ENCODE results near the gene AMER3.

AMER3 gene

GRCh38 chr2:130808482-130809268 lies 53.3 kb downstream of the AMER3 start:
- no peak overlapping the region for H3K9ac ChIP-seq (ENCODE audit: low read length)
- no peak overlapping the region for H3K4me3 ChIP-seq (ENCODE audit: low read length)
- no peaks in the 10 kb centered on the region for H3K27me3 ChIP-seq (ENCODE audit: control insufficient read depth, insufficient read depth, low read length)
- no peaks in the 10 kb centered on the region for H3K36me3 ChIP-seq (ENCODE audit: control insufficient read depth, low read depth, low read length)
- H3K27ac ChIP-seq (ENCODE audit: low read length), result no peak overlapping the region
- no peaks in the 10 kb centered on the region for H3K9me3 ChIP-seq (ENCODE audit: control insufficient read depth, low read depth, low read length)
- no peaks in the 10 kb centered on the region for H3K4me1 ChIP-seq (ENCODE audit: control insufficient read depth, low read depth, low read length)

GRCh38 chr2:130810490-130810889 lies 55.1 kb downstream of the AMER3 start:
- Histone ChIP-seq H3K9me3 (ENCODE audit: control insufficient read depth, low read depth, low read length) (no peaks in the 10 kb centered on the region), H3K36me3 (ENCODE audit: control insufficient read depth, low read depth, low read length) (no peaks in the 10 kb centered on the region), H3K27ac (ENCODE audit: low read length) (no peak overlapping the region), H3K27me3 (ENCODE audit: control insufficient read depth, insufficient read depth, low read length) (no peaks in the 10 kb centered on the region), H3K9ac (ENCODE audit: low read length) (no peak overlapping the region), H3K4me1 (ENCODE audit: control insufficient read depth, low read depth, low read length) (no peaks in the 10 kb centered on the region), H3K4me3 (ENCODE audit: low read length) (no peak overlapping the region)

GRCh38 chr2:130813722-130814121 lies 58.4 kb downstream of the AMER3 start:
- H3K27me3 ChIP-seq (ENCODE audit: control insufficient read depth, insufficient read depth, low read length), result no peaks in the 10 kb centered on the region
- no peak overlapping the region for H3K4me3 ChIP-seq (ENCODE audit: low read length)
- no peak overlapping the region for H3K27ac ChIP-seq (ENCODE audit: low read length)
- no peaks in the 10 kb centered on the region for H3K9me3 ChIP-seq (ENCODE audit: control insufficient read depth, low read depth, low read length)
- no peaks in the 10 kb centered on the region for H3K4me1 ChIP-seq (ENCODE audit: control insufficient read depth, low read depth, low read length)
- H3K36me3 ChIP-seq (ENCODE audit: control insufficient read depth, low read depth, low read length), result no peaks in the 10 kb centered on the region
- H3K9ac ChIP-seq (ENCODE audit: low read length), result no peak overlapping the region

- Histone ChIP-seq H3K27ac (ENCODE audit: low read length) (no peak overlapping the region), H3K9me3 (ENCODE audit: control insufficient read depth, low read depth, low read length) (no peaks in the 10 kb centered on the region), H3K36me3 (ENCODE audit: control insufficient read depth, low read depth, low read length) (no peaks in the 10 kb centered on the region), H3K27me3 (ENCODE audit: control insufficient read depth, insufficient read depth, low read length) (no peaks in the 10 kb centered on the region), H3K9ac (ENCODE audit: low read length) (no peak overlapping the region), H3K4me3 (ENCODE audit: low read length) (no peak overlapping the region), H3K4me1 (ENCODE audit: control insufficient read depth, low read depth, low read length) (peaks cover 5% of the 10 kb centered on the region)
Observed at GRCh38 chr2:130814931-130815680, 59.8 kb downstream of the AMER3 start.
